Lung (tissue), 12 donors: ENCODE results near the gene CBX7. TPM values are rescaled to one million over a fixed set of nuclear protein-coding genes. Genes with fewer than 3 reads are reported as not detected.
A peak's percentile ranks its signal among the peaks of the same experiment; 100 is the strongest.

Source experiments
- ATAC-seq: fragments of 200-7000 bp; cut with Tn5 transposase; one replicate; pipeline ENCODE4 v1.9.1; 2020; ENCODE audit warnings: moderate number of reproducible peaks; ENCODE audit not compliant: insufficient read depth, low FRiP score
- DNase-seq, 3 donors: peaks; one replicate each; pipeline ENCODE4 v3.0.0-alpha.2; 2013 to 2017
- H3K27ac ChIP-seq, 2 donors: one replicate each; pipeline ENCODE4 v1.5.1; 2013; ENCODE audit warnings: mild to moderate bottlenecking in 2 of 2, moderate library complexity in 2 of 2, control low read depth in 1 of 2, inconsistent platforms in 1 of 2, low read depth in 1 of 2, low read length in 1 of 2
- H3K27me3 ChIP-seq, 3 donors: one replicate each; pipeline ENCODE4 v1.5.1; 2013; ENCODE audit warnings: low read length in 2 of 3; ENCODE audit not compliant: control insufficient read depth in 3 of 3, insufficient read depth in 3 of 3
- H3K36me3 ChIP-seq, 4 donors: one replicate each; pipeline ENCODE4 v1.5.1; 2013; ENCODE audit warnings: low read length in 4 of 4, mild to moderate bottlenecking in 1 of 4, moderate library complexity in 1 of 4; ENCODE audit not compliant: control insufficient read depth in 4 of 4, insufficient read depth in 4 of 4
- H3K4me1 ChIP-seq, 5 donors: one replicate each; pipeline ENCODE4 v1.5.1; 2013; ENCODE audit warnings: low read length in 5 of 5, mild to moderate bottlenecking in 2 of 5, moderate library complexity in 1 of 5; ENCODE audit not compliant: control insufficient read depth in 5 of 5, insufficient read depth in 5 of 5
- H3K4me3 ChIP-seq: one replicate; pipeline ENCODE4 v1.5.1; 2013; ENCODE audit warnings: mild to moderate bottlenecking, control low read depth, moderate library complexity
- H3K9ac ChIP-seq, 2 donors: one replicate each; pipeline ENCODE4 v1.5.1; 2013; ENCODE audit warnings: low read length in 2 of 2, control low read depth in 1 of 2; ENCODE audit not compliant: insufficient read depth in 1 of 2
- H3K9me3 ChIP-seq, 4 donors: one replicate each; pipeline ENCODE4 v1.5.1; 2013; ENCODE audit warnings: low read length in 3 of 4, mild to moderate bottlenecking in 1 of 4, moderate library complexity in 1 of 4; ENCODE audit not compliant: control insufficient read depth in 4 of 4, insufficient read depth in 3 of 4
- WGBS, 2 donors: extraction: QIAGEN DNeasy Blood & Tissue Kit; methylation state at CpG; one replicate each; pipeline ENCODE4 v1.1.7; 2013; 5-methylcytosine and 5-hydroxymethylcytosine counted together
- polyA plus RNA-seq, 2 donors: library from polyadenylated mRNA; stranded (reverse); fragments of 200-250 nt; gene quantifications; one replicate each; pipeline ENCODE4 v1.2.1, GENCODE V29; 2013
- total RNA-seq, 2 donors: library from RNA; depleted of rRNA in 1 of 2; stranded (reverse); fragments of >200 nt in 1 of 2; gene quantifications; one replicate each; pipeline ENCODE4 v1.2.1, GENCODE V29; 2014 to 2021
- TF ChIP-seq, protein P1 (sequence below): IDR thresholded peaks from 2 replicates; pipeline ENCODE4 v1.5.1; 2012; ENCODE audit warnings: mild to moderate bottlenecking; ENCODE audit errors: control extremely low read depth, extremely low read depth
- donor health status: control.
- donor health status: control.
- donor health status: Bipolar disorder and iron deficiency.
- donor health status: healthy.
- donor health status: DM: yes; HTN: yes; CAD: no.

The CBX7 gene
- total and polyA plus RNA-seq, 4 donors: 18.1 to 27.8 (median 20.9) TPM

DNA sequence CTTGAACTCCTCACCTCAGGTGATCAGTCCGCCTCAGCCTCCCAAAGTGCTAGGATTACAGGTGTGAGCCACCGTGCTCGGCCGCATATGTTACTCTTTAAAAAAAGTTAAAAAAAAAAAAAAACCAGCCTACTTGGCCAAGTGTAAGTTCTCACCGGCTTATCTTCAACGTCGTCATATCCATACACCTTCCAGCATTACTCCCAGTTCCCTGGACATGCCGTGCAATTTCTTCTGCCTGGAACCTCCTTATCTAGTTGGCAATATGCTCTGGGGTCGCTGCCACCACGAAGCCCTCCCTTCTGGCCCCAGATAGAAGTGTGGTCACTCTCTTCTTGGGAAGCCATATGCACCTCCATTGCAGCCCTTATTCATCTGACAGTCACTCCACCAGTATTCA is 36.3 kb upstream of the CBX7 start:
- Histone ChIP-seq H3K9me3 (no peaks in the 10 kb centered on the region), H3K36me3 (no peaks in the 10 kb centered on the region), H3K27me3 (no peaks in the 10 kb centered on the region), H3K9ac (no peak overlapping the region), H3K4me1 (peaks cover 0 to 14% (median 6%) of the 10 kb centered on the region in 5 donors), H3K27ac (no peak overlapping the region), H3K4me3 (no peak overlapping the region)
- no peak for ATAC-seq
- 84 to 95% methylated on average over 10 of the region's 10 CpGs for WGBS, 2 donors
- DNase-seq: no peak
- TF ChIP-seq, protein P1, sequence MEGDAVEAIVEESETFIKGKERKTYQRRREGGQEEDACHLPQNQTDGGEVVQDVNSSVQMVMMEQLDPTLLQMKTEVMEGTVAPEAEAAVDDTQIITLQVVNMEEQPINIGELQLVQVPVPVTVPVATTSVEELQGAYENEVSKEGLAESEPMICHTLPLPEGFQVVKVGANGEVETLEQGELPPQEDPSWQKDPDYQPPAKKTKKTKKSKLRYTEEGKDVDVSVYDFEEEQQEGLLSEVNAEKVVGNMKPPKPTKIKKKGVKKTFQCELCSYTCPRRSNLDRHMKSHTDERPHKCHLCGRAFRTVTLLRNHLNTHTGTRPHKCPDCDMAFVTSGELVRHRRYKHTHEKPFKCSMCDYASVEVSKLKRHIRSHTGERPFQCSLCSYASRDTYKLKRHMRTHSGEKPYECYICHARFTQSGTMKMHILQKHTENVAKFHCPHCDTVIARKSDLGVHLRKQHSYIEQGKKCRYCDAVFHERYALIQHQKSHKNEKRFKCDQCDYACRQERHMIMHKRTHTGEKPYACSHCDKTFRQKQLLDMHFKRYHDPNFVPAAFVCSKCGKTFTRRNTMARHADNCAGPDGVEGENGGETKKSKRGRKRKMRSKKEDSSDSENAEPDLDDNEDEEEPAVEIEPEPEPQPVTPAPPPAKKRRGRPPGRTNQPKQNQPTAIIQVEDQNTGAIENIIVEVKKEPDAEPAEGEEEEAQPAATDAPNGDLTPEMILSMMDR: no peak

DNA sequence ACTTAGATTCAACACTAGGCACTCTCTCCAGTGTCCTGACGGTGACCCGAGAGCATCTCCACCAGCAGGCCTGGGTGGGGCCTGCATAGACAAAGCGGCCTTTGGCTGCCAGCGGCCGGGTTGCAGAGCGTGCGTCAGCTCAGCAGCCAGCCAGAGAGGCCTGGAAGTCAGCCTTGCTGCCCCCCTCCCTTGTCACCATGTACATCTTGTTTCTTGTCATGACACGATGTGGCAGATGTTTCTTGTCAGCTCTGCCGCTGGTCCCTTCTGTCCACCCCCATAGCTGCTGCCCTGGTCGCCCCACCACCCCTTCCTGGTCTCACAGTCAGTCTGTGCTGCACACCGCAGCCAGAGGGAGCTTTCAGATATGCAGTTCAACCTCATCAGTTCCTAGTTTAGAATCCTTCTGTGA is 33.1 kb upstream of the CBX7 start:
- Histone ChIP-seq H3K9ac (peak overlapping the region in 1 of 2 donors; percentile 31), H3K4me1 (peaks cover 0 to 14% (median 6%) of the 10 kb centered on the region in 5 donors), H3K27me3 (no peaks in the 10 kb centered on the region), H3K9me3 (peaks cover 0 to 5% (median 0%) of the 10 kb centered on the region in 4 donors), H3K36me3 (no peaks in the 10 kb centered on the region), H3K4me3 (no peak overlapping the region), H3K27ac (peak overlapping the region; percentile 78 to 90)
- ATAC-seq (peak; percentile 49), DNase-seq (peak; percentile 91 to 93 (median 93))
- TF ChIP-seq, protein P1: peak; percentile 16
- 60 to 70% methylated on average over 11 of the region's 11 CpGs for WGBS, 2 donors

DNA sequence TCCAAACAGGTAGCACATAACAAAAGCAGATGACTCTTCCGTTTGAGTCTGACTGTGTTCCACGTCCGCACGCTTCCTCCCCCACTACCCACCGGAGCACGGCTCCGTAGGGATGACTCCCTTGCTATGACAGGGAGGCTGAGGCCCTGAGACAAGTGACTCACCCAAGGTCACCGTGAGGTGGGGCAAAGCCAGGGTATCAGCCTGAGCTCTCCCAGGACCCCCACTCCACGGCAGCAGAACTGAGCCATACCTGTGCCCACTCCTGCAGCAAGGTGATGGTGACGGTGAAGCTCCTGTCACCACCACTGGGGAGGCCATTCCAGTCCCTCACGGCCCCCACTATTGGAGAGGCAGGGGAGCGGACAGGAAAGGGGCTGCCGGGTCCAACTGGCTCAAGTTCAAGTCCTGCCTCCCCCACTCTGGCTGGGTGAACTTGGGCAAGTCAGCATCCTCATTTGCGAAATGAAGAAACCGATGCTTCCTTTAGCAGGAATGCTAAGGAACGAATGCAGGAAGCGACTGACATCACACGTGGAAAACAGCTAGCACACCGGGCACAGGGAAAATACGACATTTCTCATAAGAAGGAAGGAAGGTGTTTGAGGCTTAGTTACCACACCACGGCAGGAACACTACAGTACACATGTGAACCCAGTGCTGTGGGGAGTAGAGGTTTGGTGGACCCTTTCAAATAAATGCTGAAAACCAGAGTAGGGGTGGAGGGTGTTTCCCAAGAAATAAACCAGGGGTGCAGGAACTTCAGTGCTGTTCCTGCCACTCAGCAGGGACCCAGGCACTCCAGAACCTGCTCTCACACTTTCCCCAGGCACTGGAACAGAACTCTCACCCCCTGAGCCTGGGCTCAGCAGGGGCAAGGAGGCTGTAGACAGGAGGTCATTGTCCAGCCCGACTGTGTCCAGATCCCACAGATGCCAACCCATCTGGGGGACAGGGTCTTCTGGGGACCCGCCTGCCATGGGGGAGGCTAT is 32.4 kb upstream of the CBX7 start:
- peak overlapping the region in 1 of 2 donors; percentile 31 for H3K9ac ChIP-seq

More for the DNA sequence above, 32.4 kb upstream of the CBX7 start:
- peaks cover 0 to 16% (median 6%) of the 10 kb centered on the region in 5 donors for H3K4me1 ChIP-seq
- H3K36me3 ChIP-seq: no peaks in the 10 kb centered on the region
- H3K9me3 ChIP-seq: peaks cover 0 to 5% (median 0%) of the 10 kb centered on the region in 4 donors
- TF ChIP-seq, protein P1: no peak
- H3K27me3 ChIP-seq: no peaks in the 10 kb centered on the region
- ATAC-seq: peak; percentile 6
- 59 to 64% methylated on average over 23 of the region's 23 CpGs for WGBS, 2 donors
- peak overlapping the region; percentile 78 to 90 for H3K27ac ChIP-seq
- DNase-seq: no peak
- H3K4me3 ChIP-seq: no peak overlapping the region
